Fibroblast of villous mesenchyme (primary cell): ENCODE data around the gene HINFP. TPM values are rescaled to one million over a fixed set of nuclear protein-coding genes. Genes with fewer than 3 reads are reported as not detected.
A peak's percentile ranks its signal among the peaks of the same experiment; 100 is the strongest.

ENCODE experiments used
- DNase-seq: peaks from one replicate; pipeline ENCODE4 v3.0.0-alpha.2; 2010; ENCODE audit warnings: low read depth
- H3K4me3 ChIP-seq: 2 replicates; pipeline ENCODE4 v1.5.1; 2011; ENCODE audit warnings: low read depth, mild to moderate bottlenecking, low read length
- total RNA-seq: library from RNA; depleted of rRNA; stranded (reverse); fragments of >200 nt; gene quantifications from 2 replicates; pipeline ENCODE4 v1.2.3, GENCODE V29; 2012
- TF ChIP-seq, protein P1 (sequence below): IDR thresholded peaks from 2 replicates; pipeline ENCODE4 v1.5.1; 2012; ENCODE audit warnings: low read depth, mild to moderate bottlenecking, low read length; ENCODE audit not compliant: insufficient read depth

The HINFP gene
- total RNA-seq, 1 donor: 18.6 TPM

DNA sequence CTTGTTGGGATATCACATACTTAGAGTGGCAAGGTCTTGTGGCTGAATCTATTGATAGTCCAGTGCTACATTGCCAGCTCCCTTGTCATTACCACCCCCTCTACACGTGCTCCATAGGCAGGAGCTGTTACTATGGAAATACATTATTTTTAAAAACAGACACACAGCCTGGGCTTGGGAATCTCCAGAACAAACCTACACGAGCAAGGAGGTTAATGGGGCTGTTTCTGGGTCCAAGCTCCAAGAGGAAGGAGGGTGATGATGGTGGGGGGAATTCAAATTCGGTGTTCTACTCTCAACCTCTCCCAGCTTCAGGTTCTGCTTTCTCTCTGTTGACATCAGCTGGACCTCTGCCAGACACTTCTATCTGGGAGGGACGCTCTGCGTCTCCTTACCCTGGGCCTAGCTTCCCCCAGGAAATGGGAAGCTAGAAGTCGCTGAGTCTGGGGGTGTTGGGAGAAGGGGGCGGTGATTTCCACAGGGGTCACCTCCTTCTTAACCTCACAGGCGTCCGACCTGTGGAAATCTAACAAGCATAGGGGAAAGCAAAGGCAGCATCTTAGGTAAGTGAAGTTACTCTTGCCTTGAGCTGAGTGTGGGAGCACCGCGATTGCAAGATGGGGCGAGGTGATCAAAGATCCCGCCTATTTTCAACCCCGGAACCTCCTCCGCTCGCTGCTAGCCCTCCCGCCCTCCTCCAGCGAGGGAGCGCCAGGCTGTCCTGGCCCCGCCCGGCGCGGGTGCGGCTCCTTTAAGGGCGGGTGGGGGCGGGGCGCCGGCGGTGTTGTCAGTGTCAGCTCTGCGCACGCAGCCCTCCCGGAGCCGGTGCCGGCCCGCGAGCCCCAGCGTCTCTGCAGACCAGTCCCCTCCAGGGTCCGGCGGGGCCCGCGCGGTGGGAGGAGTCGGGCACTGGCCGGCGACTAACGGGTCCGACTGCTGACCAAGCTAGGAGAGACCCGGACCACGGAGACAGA lies 14.5 kb upstream of the HINFP start, which contains the start of gene C2CD2L:
TSS of gene C2CD2L (plus strand) at position 781 of the 974 bp plus-strand sequence. CDS start 398 bp downstream, outside the sequence.
- H3K4me3 ChIP-seq: peak within 1 kb of the TSS; percentile 80
- TF ChIP-seq, protein P1, sequence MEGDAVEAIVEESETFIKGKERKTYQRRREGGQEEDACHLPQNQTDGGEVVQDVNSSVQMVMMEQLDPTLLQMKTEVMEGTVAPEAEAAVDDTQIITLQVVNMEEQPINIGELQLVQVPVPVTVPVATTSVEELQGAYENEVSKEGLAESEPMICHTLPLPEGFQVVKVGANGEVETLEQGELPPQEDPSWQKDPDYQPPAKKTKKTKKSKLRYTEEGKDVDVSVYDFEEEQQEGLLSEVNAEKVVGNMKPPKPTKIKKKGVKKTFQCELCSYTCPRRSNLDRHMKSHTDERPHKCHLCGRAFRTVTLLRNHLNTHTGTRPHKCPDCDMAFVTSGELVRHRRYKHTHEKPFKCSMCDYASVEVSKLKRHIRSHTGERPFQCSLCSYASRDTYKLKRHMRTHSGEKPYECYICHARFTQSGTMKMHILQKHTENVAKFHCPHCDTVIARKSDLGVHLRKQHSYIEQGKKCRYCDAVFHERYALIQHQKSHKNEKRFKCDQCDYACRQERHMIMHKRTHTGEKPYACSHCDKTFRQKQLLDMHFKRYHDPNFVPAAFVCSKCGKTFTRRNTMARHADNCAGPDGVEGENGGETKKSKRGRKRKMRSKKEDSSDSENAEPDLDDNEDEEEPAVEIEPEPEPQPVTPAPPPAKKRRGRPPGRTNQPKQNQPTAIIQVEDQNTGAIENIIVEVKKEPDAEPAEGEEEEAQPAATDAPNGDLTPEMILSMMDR: no peak
- DNase-seq: peak; percentile 89

DNA sequence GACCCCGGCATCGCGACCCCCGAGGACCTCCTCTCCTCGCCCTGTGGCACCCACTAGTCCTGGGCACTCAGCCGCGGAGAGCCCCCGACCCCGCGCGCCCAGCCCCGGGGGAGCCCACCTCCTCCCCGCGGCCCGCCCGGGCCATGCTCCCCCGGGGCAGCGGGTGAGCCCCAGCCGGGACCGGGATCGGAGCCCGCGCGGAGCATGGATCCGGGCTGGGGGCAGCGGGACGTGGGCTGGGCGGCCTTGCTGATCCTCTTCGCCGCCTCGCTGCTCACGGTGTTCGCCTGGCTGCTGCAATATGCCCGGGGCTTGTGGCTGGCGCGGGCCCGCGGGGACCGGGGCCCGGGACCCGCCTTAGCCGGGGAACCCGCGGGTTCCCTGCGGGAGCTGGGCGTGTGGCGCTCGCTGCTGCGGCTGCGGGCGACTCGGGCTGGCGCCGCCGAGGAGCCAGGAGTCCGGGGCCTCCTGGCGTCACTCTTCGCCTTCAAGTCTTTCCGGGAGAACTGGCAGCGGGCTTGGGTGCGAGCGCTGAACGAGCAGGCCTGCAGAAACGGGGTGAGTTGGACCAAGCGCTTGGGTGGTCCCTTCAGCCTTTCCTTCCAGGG lies 13.7 kb upstream of the HINFP start:
- TF ChIP-seq, protein P1: no peak
- peak overlapping the region; percentile 80 for H3K4me3 ChIP-seq
- no peak for DNase-seq

DNA sequence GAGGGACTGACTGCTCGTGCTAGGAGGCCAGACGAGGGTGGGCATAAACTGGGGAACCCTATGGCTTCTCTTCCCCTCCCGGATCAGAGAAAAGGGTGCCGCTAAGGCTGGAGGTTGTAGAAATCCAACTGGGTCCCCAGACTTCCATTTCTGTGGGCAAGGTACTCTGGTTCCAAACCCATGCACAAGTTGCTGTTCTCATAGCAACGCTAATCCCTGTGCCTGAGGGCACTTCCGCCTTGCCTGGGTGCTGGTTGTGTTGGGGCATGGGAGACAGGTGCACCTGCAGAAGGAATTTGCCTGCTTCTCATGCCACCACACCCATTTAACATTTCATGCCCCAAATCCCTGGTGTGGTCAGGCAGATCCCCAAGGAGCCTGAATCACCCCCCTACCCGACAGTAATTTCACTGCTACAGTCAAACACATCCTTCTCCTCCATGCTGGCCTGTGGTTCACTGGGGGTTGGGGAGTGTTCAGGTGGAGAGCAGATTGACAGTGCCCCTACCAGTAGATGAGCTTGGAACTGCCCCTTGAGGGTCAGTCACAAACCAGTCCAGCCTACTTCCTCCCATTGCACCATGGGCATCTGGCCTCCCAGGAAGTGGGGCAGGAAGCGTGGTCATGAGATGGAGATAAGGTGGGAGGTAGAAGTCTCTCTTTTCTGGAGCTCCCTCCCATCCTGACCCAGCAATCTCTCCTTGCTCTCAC lies 13.1 kb upstream of the HINFP start:
- peak; percentile 27 for DNase-seq
- peak overlapping the region; percentile 80 for H3K4me3 ChIP-seq
- TF ChIP-seq, protein P1: no peak

DNA sequence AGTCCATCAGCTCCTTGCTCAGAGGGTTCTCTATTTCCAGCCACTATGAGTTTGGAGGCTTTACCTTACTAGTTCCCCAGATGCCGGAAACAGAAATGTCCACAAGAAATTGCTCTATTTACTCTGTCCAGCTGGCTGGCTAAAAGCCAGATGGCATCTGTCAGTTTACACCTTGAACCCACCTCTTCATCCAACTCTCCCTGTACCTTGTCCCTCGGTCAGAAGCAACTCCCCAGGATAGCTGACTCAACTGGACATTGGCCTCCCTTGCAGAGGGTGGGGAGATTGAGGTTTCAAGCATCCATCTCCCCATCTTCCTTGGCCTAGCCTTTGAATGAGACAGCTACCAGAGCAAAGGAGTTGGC lies 12.5 kb upstream of the HINFP start:
- peak overlapping the region; percentile 80 for H3K4me3 ChIP-seq
- TF ChIP-seq, protein P1: no peak

DNA sequence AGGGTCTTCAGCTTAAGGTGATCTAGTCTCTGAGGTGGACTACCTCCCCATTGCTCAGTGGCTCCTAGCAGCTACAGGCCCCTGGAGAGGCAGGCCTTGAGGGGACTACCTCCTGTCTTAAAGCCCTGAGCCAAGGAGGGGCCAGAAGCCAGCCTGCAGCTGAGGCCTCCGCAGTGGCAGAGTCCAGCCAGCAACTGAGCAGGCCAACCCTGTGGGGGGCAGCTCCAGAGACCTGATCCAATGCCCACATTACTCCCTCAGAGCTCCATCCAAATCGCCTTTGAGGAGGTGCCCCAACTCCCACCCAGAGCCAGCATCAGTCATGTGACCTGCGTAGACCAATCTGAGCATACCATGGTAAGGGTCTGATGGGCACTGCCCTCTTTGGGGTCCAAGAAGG lies 11.5 kb upstream of the HINFP start:
- TF ChIP-seq, protein P1: no peak
- H3K4me3 ChIP-seq: no peak overlapping the region
- DNase-seq: no peak

More for the DNA sequence above, 12.5 kb upstream of the HINFP start:
- DNase-seq: no peak

DNA sequence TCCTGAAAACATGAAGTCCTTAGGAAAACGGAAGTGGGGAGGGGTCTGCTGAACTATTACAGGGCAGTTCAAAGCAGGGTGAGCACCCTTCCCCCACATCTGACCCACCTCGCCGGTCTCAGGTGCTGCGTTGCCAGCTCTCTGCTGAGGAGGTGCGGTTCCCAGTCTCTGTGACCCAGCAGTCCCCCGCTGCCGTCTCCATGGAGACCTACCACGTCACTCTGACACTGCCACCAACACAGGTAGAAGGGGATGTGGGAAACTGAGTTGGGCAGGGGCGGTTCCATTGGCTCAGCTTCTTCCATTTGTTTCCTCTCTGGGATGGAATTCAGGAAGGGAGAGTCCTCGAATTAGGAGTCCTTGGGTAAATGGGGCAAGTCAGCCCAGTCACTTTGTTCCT lies 10.9 kb upstream of the HINFP start:
- TF ChIP-seq, protein P1: no peak
- no peak for DNase-seq

More for the DNA sequence above, 10.9 kb upstream of the HINFP start:
- H3K4me3 ChIP-seq: no peak overlapping the region
